Testis (tissue), 3 donors: ENCODE data around the gene NCBP3. TPM values are rescaled to one million over a fixed set of nuclear protein-coding genes. Genes with fewer than 3 reads are reported as not detected.
A peak's percentile ranks its signal among the peaks of the same experiment; 100 is the strongest.
"Not testable (repeated sequence)": the region's sequence is repeated elsewhere in the genome, so short reads cannot be mapped to it uniquely, and the experiment has no call there.

Experiments
- DNase-seq: peaks from one replicate; pipeline ENCODE4 v3.0.0-alpha.2; 2019
- H3K27ac ChIP-seq, 2 donors: fragments of 200-600 bp; sonication (generic); one replicate each; pipeline ENCODE4 v1.5.1; 2019
- H3K27me3 ChIP-seq: fragments of 200-600 bp; sonication (generic); one replicate; pipeline ENCODE4 v1.5.1; 2019
- H3K36me3 ChIP-seq: fragments of 200-600 bp; sonication (generic); one replicate; pipeline ENCODE4 v1.5.1; 2017; ENCODE audit warnings: low read depth; ENCODE audit errors: missing control alignments
- H3K4me1 ChIP-seq: fragments of 200-600 bp; sonication (generic); one replicate; pipeline ENCODE4 v1.5.1; 2019
- H3K4me3 ChIP-seq, 2 donors: fragments of 200-600 bp; sonication (generic); one replicate each; pipeline ENCODE4 v1.5.1; 2017 to 2019
- H3K9me3 ChIP-seq: fragments of 200-600 bp; sonication (generic); one replicate; pipeline ENCODE4 v1.5.1; 2017
- POLR2A ChIP-seq: fragments of 450-650 bp; IDR thresholded peaks from one replicate; pipeline ENCODE4 v1.6.1; 2017; ENCODE audit warnings: antibody characterized with exemption, mild to moderate bottlenecking, moderate library complexity
- WGBS, 2 donors: methylation state at CpG; one replicate each; pipeline ENCODE4 v1.1.5; 2018; 5-methylcytosine and 5-hydroxymethylcytosine counted together
- intact Hi-C: fragments of 100-400 bp; cut with DNase I; formaldehyde crosslinking; loops from one replicate; pipeline ENCODE4 v1.15.1; 2023; ENCODE audit warnings: low total_unique reads
- polyA plus RNA-seq: library from polyadenylated mRNA; stranded (reverse); fragments of 350-450 nt; fragmentation: Illumina TruSeq; extraction: RNeasy Lipid Tissue Mini Kit (QIAGEN cat#74804); gene quantifications from one replicate; pipeline ENCODE4 v1.2.3, GENCODE V29; 2014; ENCODE audit warnings: low read depth, low replicate concordance; ENCODE audit not compliant: insufficient read depth
- total RNA-seq, 2 donors: library from RNA; depleted of rRNA; stranded (reverse); fragments of >200 nt; gene quantifications; one replicate each; pipeline ENCODE4 v1.2.3, GENCODE V29; 2016
- TF ChIP-seq, protein P1 (sequence below), 3 experiments: fragments of 450-650 bp in 2 of 3; fragments of 200-600 bp in 1 of 3; sonication (generic) in 1 of 3; IDR thresholded peaks; one replicate each; pipeline ENCODE4 v1.5.1; 2016 to 2019; ENCODE audit warnings: antibody characterized with exemption in 3 of 3, mild to moderate bottlenecking in 2 of 3, moderate library complexity in 1 of 3

Gene NCBP3
- total and polyA plus RNA-seq, 3 donors from 2014 or later, result 37.2 to 61.6 (median 37.7) TPM

DNA sequence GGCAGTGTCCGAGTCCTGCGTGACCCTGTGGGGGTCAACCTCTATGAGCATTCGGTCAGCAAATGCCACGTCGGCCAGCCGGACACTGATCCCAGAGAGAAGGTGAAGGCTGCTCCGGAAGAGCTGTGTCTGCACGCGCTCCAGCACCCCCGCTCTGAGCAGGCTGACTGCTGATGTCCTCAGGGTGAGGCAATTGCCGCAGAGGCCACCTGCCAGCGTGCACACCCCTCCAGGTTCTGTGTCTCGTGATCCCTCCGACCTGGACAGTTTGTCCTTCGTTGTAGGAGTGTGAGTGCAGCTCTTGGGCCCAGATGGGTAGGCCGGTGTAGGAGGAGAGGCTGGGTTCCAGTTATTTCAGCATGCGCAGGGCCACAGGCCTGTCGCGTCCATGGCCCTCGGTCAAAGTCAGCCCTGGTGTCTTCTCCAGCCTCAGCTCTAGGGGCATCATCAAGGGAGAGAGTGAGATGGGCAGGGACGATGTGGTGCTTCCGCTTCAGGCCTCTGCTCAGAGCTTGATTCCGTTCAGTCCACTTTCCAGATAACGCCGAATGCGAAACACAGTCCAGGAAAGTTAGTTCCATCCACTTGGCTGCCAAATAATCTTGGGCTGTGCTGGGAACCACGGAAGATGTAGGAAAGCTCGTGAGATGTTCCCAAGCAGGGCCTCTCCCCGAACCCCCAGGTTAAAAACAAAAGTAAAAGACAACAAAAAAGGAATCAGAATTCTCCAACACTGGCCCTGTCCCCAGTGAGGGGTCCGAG, 15.1 kb upstream of the NCBP3 start:
- TF ChIP-seq, protein P1, sequence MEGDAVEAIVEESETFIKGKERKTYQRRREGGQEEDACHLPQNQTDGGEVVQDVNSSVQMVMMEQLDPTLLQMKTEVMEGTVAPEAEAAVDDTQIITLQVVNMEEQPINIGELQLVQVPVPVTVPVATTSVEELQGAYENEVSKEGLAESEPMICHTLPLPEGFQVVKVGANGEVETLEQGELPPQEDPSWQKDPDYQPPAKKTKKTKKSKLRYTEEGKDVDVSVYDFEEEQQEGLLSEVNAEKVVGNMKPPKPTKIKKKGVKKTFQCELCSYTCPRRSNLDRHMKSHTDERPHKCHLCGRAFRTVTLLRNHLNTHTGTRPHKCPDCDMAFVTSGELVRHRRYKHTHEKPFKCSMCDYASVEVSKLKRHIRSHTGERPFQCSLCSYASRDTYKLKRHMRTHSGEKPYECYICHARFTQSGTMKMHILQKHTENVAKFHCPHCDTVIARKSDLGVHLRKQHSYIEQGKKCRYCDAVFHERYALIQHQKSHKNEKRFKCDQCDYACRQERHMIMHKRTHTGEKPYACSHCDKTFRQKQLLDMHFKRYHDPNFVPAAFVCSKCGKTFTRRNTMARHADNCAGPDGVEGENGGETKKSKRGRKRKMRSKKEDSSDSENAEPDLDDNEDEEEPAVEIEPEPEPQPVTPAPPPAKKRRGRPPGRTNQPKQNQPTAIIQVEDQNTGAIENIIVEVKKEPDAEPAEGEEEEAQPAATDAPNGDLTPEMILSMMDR (IDR thresholded peaks at IDR 0.05), result no peak
- TF ChIP-seq POLR2A, result no peak
- intact Hi-C loops, result no loop called here
- no peak overlapping the region for H3K4me3 ChIP-seq
- 95 to 97% methylated on average over 14 to 30 of the region's 30 CpGs for WGBS, 2 donors
- DNase-seq, result no peak
- H3K36me3 ChIP-seq, result no peaks in the 10 kb centered on the region
- H3K27me3 ChIP-seq, result no peaks in the 10 kb centered on the region
- H3K27ac ChIP-seq, result no peak overlapping the region
- H3K4me1 ChIP-seq, result no peaks in the 10 kb centered on the region
- H3K9me3 ChIP-seq, result no peaks in the 10 kb centered on the region

DNA sequence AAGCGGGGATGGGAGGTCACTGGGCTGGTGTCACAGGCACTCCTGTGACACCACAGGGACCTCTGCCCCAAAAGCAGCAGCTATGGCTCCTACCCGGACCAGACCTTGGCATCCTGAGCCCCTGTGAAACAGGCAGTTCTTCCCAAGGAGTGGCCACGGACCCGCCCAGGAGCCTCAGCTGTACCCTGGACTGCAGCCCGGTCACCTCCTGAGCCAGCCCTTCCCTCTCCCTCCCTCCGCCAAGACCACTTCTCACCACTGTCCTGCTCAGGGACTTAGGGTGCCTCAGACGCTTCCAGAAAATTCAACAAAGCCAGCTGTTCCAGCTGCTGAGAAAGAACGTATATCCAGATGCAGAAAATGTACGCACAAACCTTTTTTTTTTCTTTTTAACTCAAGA, 13.9 kb upstream of the NCBP3 start:
- Histone ChIP-seq H3K9me3 (no peaks in the 10 kb centered on the region), H3K4me3 (no peak overlapping the region), H3K4me1 (no peaks in the 10 kb centered on the region), H3K27ac (no peak overlapping the region), H3K27me3 (no peaks in the 10 kb centered on the region), H3K36me3 (no peaks in the 10 kb centered on the region)
- TF ChIP-seq, protein P1 (IDR thresholded peaks at IDR 0.05), result no peak
- no peak for TF ChIP-seq POLR2A
- intact Hi-C loops, result no loop called here
- 57 to 87% methylated on average over 6 to 9 of the region's 9 CpGs for WGBS, 2 donors
- peak; percentile 50 for DNase-seq

DNA sequence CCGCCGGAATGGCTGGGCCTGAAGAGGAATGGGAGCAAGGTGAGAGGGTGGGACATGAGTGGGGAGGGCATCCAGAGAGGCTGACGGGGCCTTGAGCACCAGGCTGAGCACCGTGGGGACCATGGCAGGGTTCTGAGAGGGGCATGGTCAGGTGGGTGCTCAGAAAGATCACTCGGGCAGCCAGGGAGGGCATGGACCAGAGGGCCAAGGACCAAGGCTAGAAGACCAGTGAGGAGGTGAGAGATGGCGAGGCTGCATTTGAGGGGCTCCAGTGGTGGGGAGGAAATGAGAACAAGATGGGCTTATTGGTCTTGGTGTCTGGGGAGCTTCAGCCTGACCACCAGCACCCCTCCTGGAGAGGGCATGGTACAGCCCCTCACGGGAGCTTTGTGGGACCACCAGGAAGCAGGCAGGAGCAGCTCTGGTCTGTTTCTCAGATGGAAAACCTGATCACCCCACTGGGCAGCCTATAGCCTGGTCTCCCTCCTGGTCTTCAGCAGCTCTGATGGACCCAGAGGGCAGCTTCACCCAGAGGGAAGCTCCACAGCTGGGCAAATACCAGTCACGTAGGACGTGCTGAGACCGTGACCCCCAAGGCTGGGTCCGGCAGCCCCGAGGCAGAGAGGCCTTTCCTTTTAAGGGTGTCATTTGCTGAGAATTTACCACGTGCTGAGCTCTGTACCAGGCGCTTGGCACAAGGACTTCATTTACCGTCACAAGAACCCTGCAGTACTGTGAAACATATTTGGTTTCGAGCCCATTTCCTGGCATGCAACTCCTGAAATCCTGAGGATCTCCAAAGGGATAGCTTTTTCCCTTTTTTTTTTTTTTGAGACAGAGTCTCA, 11.4 kb upstream of the NCBP3 start:
- Histone ChIP-seq H3K27ac (no peak overlapping the region), H3K4me3 (no peak overlapping the region), H3K36me3 (no peaks in the 10 kb centered on the region), H3K9me3 (no peaks in the 10 kb centered on the region), H3K27me3 (no peaks in the 10 kb centered on the region), H3K4me1 (no peaks in the 10 kb centered on the region)
- intact Hi-C loops, result no loop called here
- 88 to 89% methylated on average over 11 to 16 of the region's 16 CpGs for WGBS, 2 donors
- TF ChIP-seq, protein P1 (IDR thresholded peaks at IDR 0.05), result no peak
- no peak for TF ChIP-seq POLR2A
- DNase-seq, result no peak

DNA sequence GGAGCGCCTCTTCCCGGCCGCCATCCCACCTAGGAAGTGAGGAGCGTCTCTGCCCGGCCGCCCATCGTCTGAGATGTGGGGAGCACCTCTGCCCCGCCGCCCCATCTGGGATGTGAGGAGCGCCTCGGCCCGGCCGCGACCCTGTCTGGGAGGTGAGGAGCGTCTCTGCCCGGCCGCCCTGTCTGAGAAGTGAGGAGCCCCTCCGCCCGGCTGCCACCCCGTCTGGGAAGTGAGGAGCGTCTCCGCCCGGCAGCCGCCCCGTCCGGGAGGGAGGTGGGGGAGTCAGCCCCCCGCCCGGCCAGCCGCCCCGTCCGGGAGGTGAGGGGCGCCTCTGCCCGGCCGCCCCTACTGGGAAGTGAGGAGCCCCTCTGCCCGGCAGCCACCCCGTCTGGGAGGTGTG, 8.2 kb upstream of the NCBP3 start:
- DNase-seq, H3K9me3 ChIP-seq, H3K36me3 ChIP-seq, H3K27me3 ChIP-seq, intact Hi-C loops, H3K27ac ChIP-seq, H3K4me1 ChIP-seq: not testable (repeated sequence)
- H3K4me3 ChIP-seq, result peak overlapping the region in 1 of 2 donors; percentile 23
- WGBS, 2 donors, result 90% methylated on average over 20 of the region's 36 CpGs; no CpG with 5 or more reads in 1 of the 2 donors

DNA sequence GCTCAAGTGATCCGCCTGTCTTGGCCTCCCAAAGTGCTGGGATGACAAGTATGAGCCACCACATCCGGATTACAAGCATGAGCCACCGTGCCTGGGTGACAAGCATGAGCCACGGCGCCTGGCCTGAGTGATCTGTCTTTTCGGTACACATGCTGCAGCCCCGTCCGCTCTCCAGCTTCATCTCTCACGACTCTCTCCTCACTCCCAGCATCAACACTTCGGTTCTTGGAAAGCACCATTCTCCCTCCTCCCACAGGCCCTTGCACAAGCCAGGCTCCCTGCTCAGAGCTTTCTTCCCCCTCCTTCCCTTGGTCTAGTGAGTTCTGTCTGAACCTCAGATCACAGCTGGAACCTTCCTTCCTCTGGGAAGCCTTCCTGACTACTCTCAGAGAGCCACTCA, 6.5 kb upstream of the NCBP3 start:
- DNase-seq, result no peak
- Histone ChIP-seq H3K4me1 (no peaks in the 10 kb centered on the region), H3K4me3 (no peak overlapping the region), H3K36me3 (no peaks in the 10 kb centered on the region), H3K27me3 (no peaks in the 10 kb centered on the region), H3K9me3 (no peaks in the 10 kb centered on the region), H3K27ac (no peak overlapping the region)
- 84 to 87% methylated on average over 10 of the region's 10 CpGs for WGBS, 2 donors
- intact Hi-C loops, result no loop called here
- TF ChIP-seq POLR2A, result no peak
- TF ChIP-seq, protein P1 (IDR thresholded peaks at IDR 0.05), result no peak
